ENCODE results near the gene PCCA.
A peak's percentile ranks its signal among the peaks of the same experiment; 100 is the strongest.

DNA sequence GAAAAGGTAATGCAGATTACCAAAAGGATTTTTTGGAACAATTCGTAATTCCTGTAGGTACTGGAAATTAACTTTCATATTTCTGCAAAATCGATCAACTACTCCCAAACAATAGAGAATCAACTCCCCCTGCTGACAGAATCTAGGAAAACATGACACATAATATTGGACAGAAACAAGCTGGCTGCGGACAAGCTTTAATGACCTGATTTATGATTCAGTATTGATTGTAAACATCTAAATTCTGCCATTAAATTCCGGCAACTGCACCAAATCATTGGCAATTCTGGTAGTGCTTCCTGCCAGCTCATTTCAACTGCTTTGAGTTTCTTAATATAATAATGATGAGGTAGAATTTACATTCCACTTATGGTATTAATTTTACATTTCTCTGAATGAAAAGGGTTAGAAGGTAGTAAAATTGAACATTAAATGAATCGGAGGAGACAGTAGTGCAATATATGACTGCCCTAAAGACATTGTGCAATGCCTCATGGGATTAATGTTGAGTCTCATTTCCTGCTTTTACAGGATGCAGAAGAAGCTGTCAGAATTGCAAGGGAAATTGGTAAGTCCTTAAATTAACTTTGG, 146.5 kb downstream of the PCCA start:
- TF ChIP-seq, protein P1, sequence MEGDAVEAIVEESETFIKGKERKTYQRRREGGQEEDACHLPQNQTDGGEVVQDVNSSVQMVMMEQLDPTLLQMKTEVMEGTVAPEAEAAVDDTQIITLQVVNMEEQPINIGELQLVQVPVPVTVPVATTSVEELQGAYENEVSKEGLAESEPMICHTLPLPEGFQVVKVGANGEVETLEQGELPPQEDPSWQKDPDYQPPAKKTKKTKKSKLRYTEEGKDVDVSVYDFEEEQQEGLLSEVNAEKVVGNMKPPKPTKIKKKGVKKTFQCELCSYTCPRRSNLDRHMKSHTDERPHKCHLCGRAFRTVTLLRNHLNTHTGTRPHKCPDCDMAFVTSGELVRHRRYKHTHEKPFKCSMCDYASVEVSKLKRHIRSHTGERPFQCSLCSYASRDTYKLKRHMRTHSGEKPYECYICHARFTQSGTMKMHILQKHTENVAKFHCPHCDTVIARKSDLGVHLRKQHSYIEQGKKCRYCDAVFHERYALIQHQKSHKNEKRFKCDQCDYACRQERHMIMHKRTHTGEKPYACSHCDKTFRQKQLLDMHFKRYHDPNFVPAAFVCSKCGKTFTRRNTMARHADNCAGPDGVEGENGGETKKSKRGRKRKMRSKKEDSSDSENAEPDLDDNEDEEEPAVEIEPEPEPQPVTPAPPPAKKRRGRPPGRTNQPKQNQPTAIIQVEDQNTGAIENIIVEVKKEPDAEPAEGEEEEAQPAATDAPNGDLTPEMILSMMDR (IDR thresholded peaks at IDR 0.05) = peak; percentile 33 to 63 (median 44)
- TF ChIP-seq POLR2A (IDR thresholded peaks at IDR 0.05) = no peak

Measured in tibial nerve (tissue), 3 donors.